Kidney capillary endothelial cell (primary cell): ENCODE results near the gene TMCC3.
"Not testable (repeated sequence)": the region's sequence is repeated elsewhere in the genome, so short reads cannot be mapped to it uniquely, and the experiment has no call there.

ENCODE experiments used
- DNase-seq: peaks from one replicate; pipeline ENCODE4 v3.0.0-alpha.2; 2018; ENCODE audit warnings: low spot score

TMCC3 gene

DNA sequence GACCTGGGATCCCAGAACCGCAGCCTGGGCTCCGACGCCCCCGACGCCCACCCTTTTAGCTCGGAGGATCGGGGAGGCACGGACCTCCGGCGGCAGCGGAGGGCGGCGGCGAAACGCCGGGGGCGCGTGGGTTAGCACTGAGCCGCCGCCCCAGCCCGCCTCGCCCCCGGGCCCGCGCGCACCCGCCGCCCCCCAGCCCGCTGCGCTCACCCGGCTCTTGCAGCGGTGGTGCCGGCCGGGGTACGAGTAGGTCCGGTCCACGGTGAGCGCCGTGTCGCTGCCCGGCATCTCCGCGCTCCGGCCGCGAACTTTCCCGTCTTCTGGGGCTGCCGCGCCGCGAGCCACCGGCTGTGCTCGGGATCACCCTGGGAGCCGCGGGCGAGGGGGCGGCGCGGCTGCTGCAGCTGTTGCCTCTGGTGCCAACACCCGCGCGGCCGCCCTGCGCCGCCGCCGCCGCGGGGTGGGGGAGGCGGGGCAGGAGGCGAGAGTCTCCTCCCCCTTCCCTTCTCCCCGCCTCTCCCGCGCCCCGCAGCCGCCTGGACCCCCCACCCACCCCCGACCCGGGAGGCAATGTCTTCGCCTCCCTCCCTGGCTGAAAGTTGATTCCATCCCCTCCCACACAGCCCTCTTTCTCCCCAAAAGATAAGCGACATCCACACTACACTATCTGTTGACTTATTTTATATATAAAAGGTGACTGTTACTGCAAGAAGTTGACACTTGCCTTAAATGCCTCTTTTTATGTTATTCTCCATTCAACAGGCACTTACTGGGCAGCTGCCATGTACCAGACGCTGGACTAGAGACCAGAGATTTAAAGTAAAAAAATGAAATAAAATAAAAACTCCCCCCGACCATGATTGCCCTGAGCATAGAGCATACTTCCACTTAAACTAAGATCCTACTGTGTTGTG lies at the start of gene TMCC3:
TMCC3 (minus strand) TSS at position 415 of the 914 bp plus-strand sequence; CDS start at position 288, 127 bp downstream.
- DNase-seq, result peak; percentile 42

- no peak for DNase-seq
Measured at GRCh38 chr12:94699801-94700200, 49.4 kb upstream of the TMCC3 start.

GRCh38 chr12:94698578-94698977 lies 48.2 kb upstream of the TMCC3 start:
- no peak for DNase-seq

GRCh38 chr12:94697631-94698030 lies 47.3 kb upstream of the TMCC3 start:
- no peak for DNase-seq

GRCh38 chr12:94694732-94695131 lies 44.4 kb upstream of the TMCC3 start:
- no peak for DNase-seq

DNA sequence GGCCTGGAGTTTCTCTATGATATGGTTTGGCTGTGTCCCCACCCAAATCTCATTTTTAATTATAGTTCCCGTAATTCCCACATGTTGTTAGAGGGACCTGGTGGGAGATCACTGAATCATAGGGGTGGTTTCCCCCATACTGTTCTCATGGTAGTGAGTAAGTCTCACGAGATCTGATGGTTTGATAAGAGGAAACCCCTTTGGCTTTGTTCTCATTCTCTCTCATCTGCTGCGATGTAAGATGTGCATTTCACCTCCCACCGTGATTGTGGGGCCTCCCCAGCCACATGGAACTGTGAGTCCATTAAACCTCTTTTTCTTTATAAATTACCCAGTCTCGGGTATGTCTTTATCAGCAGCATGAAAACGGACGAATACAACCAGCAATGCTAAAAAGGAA lies 42.5 kb upstream of the TMCC3 start:
- DNase-seq, result not testable (repeated sequence)

- DNase-seq, result no peak
Measured at GRCh38 chr12:94690198-94690771, 39.9 kb upstream of the TMCC3 start.

DNA sequence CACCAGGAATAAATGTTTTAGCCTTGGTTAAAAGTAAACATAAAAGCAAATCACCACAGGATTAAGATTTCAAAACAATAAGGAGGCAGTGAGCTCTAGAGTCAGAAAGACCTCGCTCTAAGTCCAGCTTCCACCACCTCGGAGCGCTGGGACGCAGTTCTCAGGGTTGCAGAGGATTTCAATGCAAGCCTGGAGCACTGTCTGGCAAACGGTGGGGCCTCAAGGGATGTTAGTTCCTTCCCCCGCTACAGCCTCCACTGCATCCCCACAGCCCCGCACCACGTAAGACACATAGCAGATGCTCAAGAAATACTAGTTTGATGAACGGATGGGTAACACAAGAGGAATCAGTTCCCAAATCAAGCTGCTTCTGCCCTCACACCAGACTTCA lies 39.3 kb upstream of the TMCC3 start:
- no peak for DNase-seq

DNA sequence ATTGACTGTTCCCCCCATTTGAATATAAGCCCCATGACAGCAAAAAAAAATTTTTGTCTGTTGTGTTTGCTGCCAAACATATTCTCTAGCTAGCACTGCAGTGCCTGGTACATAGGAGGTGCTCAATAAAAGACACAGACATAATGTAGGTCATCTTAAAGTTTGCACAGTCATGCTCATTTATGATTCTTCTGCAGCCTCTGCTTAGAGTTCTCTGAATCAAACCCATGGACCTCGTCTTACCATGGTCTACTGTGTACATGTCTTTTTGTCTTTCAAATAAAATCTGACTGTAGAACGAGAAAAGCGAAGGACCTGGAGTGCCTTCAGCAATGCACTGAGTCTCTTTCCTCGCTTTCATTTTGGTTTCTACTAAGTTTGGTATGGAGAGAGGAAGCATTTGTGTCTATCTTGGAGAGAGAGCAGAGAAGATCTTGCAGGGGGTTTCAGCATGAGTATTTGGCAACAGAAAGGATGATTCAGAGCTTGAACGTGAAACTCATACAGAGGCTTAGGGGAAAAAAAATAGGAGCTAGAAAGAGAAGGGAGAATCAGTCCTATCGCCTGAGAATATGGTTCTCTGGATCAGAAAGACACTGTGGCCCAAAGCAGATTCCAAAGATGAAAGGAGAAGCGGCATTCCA lies 38.8 kb upstream of the TMCC3 start:
- no peak for DNase-seq

DNA sequence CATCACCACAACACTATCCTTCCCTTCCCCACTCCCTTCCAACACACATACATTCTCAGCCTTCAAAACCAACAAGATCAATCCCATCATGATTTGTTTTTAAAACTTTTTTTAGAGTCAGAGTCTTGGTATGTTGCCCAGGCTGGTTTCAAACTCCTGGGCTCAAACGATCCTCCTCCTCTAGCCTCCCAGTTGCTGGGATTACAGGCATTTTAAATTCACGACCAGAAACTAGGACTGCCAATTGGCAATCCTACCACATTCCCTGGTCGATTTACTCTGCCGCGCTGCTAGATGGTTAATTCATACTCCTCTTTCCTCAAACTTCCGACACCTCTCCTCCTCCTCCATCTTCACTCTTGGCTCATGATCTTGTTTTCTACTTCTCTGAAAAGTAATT lies 37.5 kb upstream of the TMCC3 start:
- no peak for DNase-seq

- no peak for DNase-seq
Measured at GRCh38 chr12:94686834-94687628, 36.7 kb upstream of the TMCC3 start.

DNA sequence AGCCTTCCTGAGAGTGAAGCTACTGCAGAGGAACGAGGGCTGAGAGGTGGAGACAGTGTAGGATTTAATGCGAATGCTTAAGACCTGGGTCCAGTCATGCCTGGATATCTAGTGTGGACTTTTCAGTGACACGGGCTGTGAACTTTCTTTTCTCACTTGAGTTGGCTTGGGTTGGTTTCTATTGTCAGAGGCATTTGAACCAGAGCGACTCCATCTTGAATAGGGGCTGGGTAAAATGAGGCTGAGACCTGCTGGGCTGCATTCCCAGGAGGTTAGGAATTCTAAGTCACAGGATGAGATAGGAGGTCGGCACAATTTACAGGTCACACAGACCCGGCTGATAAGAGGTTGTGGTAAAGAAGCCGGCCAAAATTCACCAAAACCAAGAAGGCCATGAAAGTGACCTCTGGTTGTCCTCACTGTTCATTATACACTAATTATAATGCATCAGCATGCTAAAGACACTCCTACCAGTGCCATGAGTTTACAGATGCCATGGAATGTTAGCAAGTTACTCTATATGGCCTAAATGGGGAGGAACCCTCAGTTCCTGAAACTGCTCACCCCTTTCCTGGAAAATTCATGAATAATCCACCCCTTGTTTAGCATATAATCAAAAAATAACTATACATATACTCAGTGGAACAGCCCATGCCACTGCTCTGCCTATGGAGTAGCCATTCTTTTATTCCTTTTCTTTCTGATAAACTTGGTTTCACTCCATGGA lies 34.2 kb upstream of the TMCC3 start:
- no peak for DNase-seq

DNA sequence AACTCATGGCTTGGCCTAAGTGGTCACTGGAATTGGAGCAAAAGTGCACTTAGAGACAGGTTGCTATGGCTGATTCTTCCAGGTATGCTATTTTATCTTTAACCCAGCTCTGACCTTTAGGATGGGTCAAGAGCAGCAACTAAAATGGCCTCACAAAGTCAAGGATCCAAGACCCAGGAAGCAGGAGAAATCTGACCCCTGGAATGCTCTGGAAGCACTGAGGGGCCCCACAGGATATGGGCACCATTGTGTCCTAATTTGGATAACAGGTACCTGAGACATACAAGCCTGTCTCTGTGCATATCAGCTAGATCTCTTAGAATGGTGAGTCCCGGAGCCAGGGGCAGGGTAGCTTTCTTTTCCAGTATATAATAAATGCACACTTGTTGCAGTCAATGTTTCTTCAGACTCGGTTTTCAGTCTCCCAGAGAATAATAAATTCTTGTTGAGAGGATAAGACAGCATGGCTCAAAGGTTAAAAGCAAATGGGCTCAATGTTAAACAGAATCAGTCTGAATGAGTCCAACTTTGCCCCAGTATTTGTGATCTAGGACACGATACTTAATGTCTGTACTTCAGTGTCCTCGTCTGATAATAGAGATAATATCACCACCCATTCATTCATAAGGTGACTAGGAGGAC lies 29.3 kb upstream of the TMCC3 start:
- DNase-seq, result no peak

GRCh38 chr12:94678849-94679248 lies 28.5 kb upstream of the TMCC3 start:
- no peak for DNase-seq

DNA sequence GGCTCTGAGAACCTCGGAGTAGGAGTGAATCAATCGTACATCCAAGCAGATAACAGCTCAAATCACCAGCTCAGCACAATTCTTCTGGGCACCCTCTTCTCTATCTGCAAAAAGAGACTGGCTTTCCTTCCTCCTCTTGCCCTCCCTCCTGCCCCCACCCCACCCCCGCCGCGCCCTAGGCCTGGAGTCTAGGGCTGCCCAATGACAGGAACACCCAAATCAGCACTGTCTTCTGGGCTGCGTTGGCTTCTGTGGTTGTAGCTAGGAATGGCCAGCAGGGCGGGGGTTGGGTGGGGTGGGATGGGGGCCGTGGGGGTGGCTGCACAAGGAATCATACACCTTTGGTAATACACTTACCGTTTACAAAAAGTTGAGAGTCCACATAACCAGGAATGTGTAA lies 28.0 kb upstream of the TMCC3 start:
- DNase-seq, result no peak

- DNase-seq, result no peak
Measured at GRCh38 chr12:94677778-94678177, 27.4 kb upstream of the TMCC3 start.

- DNase-seq, result no peak
Measured at GRCh38 chr12:94676922-94677321, 26.6 kb upstream of the TMCC3 start.

DNA sequence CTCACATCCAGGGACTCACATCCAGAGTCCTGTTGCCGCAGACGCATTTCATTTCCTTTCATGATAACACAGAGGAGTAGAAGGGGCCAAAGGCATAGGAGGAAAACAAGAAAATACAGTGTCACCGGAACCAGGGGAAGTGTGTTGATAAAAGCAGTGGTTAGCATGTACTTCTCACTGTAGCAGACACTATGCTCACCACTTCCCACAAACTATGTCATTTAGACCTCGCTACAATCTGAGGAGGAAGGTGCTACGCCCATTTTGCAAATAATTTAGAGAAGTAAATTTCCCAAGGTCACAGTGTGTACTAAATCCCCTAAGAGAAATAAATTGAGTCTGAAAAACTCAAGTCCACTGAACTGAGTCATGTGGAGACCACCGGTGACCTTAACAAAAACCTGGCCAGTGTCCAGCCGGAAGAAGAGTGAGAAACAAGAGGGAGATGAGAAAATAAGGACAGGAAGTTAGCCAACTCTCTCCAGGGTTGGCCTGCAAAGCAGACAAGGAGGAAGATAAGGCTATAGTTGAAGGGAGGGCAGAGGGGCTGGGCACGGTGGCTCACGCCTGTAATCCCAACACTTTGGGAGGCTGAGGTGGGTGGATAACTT lies 25.8 kb upstream of the TMCC3 start:
- DNase-seq, result no peak

DNA sequence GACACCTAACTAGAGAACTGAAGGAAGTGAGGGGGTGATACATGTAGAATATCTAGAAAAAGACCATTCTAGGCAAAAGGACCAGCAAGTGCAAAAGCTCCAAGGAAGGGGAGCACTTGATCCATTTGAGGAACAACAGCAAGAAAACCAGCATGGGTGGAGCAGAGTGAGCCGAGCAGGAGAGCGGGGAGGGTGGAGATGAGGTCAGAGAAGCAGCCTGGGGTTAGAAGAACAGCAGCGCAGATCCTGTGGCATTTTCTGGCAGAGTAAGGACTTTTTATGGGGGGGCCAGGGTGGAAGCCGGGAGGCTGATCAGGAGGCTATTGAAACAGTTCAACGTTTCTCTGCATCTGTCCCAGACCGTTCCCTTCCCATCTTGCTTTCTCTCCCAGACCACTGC lies 24.5 kb upstream of the TMCC3 start:
- DNase-seq, result no peak

DNA sequence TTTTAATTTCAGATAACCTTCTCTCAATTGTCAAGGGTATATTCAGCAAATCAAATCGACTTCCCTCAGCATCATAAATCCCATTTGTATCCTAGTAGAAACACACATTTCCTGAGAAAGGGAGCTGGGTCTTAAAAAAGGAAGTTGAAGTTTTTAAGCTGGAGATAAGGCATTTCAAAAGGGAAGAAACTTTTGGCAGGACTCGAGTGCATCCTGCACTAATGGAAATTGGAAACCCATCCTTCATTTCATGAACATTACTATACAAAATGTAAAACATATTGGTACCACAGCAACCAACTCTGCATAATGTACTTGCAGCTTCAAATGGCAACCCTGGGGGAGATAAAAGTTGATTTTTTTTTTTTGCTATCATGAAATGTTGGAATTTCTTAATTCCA lies 23.7 kb upstream of the TMCC3 start:
- no peak for DNase-seq

DNA sequence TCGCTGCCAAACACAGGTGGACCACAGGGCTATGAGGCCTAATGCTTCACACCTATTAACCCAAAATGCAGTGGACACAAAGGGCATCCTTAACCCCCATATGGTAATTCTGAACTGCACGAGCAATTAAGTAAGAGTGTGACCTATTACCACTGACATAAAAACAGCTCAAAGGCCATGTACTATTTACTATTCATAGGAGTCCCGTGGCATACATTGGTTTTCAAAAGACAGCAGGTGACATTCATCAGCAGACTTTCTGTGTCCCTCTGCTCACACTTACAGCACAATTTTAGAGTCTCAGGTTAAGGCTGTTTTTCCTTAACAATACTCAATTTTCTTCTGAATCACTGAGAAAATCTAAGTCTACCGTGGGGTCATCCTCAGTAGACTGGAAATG lies 23.1 kb upstream of the TMCC3 start:
- no peak for DNase-seq
